DOHH2 (cell line): Measurements from ENCODE around the gene PSAT1.

Source experiments
- CTCF ChIP-seq: fragments of 200-600 bp; sonication (generic); IDR thresholded peaks from one replicate; pipeline ENCODE4 v1.5.1; 2014; ENCODE audit warnings: antibody characterized with exemption, mild to moderate bottlenecking, low read depth, low read length; ENCODE audit not compliant: poor library complexity, severe bottlenecking
- EZH2phosphoT487 ChIP-seq: fragments of 200-600 bp; sonication (generic); IDR thresholded peaks from 2 replicates; pipeline ENCODE4 v1.6.1; 2017; ENCODE audit warnings: borderline replicate concordance, mild to moderate bottlenecking, antibody characterized with exemption, low read length, moderate library complexity, mixed read lengths

- TF ChIP-seq CTCF (no peak), EZH2phosphoT487 (no peak)
Observed at GRCh38 chr9:78278177-78278777, 18.6 kb upstream of the PSAT1 start.
